ENCODE data around the gene DNAH12.

DNA sequence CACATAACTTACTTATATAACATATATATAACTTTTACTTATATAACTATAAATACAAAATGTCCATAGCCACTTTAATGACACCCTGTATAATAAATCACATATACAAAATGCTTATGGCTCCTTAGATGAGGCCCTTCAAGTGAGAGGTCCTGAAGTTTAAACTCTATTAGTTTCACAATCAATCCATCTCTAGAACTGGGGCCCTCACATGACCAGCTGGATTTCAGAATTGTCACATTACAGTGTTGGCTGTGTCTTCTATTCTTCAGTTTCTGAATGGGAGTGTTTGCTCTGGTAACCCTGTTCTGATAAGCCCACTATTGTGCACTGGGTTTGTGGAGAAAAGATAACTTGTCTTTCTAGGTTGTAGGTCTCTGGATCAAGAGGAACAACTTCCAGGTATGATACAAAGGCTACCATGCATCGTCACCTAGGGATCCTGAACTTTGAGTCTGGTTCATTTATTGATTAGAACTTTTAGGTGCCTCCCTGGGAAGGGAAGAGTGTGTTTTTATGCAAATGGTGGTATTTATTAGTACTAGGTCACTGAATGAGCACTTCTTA lies 107.9 kb downstream of the DNAH12 start:
- TF ChIP-seq, protein P1, sequence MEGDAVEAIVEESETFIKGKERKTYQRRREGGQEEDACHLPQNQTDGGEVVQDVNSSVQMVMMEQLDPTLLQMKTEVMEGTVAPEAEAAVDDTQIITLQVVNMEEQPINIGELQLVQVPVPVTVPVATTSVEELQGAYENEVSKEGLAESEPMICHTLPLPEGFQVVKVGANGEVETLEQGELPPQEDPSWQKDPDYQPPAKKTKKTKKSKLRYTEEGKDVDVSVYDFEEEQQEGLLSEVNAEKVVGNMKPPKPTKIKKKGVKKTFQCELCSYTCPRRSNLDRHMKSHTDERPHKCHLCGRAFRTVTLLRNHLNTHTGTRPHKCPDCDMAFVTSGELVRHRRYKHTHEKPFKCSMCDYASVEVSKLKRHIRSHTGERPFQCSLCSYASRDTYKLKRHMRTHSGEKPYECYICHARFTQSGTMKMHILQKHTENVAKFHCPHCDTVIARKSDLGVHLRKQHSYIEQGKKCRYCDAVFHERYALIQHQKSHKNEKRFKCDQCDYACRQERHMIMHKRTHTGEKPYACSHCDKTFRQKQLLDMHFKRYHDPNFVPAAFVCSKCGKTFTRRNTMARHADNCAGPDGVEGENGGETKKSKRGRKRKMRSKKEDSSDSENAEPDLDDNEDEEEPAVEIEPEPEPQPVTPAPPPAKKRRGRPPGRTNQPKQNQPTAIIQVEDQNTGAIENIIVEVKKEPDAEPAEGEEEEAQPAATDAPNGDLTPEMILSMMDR (conservative IDR thresholded peaks at IDR 0.05; ENCODE audit: low read depth, low read length) = no peak
- TF ChIP-seq POLR2A (IDR thresholded peaks at IDR 0.05; ENCODE audit: low read depth, low read length) (no peak), RAD21 (IDR thresholded peaks at IDR 0.05; ENCODE audit: low read length) (no peak), BHLHE40 (IDR thresholded peaks at IDR 0.05; ENCODE audit: low read depth, low read length) (no peak), RCOR1 (IDR thresholded peaks at IDR 0.05; ENCODE audit: insufficient replicate concordance, low read length) (no peak), CEBPB (IDR thresholded peaks at IDR 0.05; ENCODE audit: low read depth, low read length) (no peak), RFX5 (IDR thresholded peaks at IDR 0.05; ENCODE audit: low read depth, low read length) (no peak), SMC3 (IDR thresholded peaks at IDR 0.05; ENCODE audit: low read depth, low read length) (no peak), FOS (IDR thresholded peaks at IDR 0.05; ENCODE audit: low read depth, low read length) (no peak), MAFK (IDR thresholded peaks at IDR 0.05; ENCODE audit: low read depth, low read length) (no peak), CHD1 (IDR thresholded peaks at IDR 0.05; ENCODE audit: low read depth, low read length) (no peak)
- TF ChIP-seq, protein P2, sequence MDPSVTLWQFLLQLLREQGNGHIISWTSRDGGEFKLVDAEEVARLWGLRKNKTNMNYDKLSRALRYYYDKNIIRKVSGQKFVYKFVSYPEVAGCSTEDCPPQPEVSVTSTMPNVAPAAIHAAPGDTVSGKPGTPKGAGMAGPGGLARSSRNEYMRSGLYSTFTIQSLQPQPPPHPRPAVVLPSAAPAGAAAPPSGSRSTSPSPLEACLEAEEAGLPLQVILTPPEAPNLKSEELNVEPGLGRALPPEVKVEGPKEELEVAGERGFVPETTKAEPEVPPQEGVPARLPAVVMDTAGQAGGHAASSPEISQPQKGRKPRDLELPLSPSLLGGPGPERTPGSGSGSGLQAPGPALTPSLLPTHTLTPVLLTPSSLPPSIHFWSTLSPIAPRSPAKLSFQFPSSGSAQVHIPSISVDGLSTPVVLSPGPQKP (IDR thresholded peaks at IDR 0.05; ENCODE audit: borderline replicate concordance, low read depth, low read length) = no peak
- TF ChIP-seq, protein P3, sequence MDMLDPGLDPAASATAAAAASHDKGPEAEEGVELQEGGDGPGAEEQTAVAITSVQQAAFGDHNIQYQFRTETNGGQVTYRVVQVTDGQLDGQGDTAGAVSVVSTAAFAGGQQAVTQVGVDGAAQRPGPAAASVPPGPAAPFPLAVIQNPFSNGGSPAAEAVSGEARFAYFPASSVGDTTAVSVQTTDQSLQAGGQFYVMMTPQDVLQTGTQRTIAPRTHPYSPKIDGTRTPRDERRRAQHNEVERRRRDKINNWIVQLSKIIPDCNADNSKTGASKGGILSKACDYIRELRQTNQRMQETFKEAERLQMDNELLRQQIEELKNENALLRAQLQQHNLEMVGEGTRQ (IDR thresholded peaks at IDR 0.05; ENCODE audit: low read depth, low read length) = no peak

Measured in IMR-90 (cell line).